ENCODE results near the gene PPIC. TPM values are rescaled to one million over a fixed set of nuclear protein-coding genes. Genes with fewer than 3 reads are reported as not detected.

Gene PPIC
- total RNA-seq (10 to 100 TPM; 52.5 to 71.1 TPM), polyA plus RNA-seq (10 to 100 TPM; 59.9 to 71.7 TPM)
- long read RNA-seq, donor 1, transcript PPIC-201 (5 exons, 1,380 nt): major isoform, 216 of 228 reads
- long read RNA-seq, donor 1, partial matches to known transcripts: 2 of 228 reads
- long read RNA-seq, donor 1, other reads (novel, unspliced or antisense): 10 of 228 reads
- long read RNA-seq, donor 2, transcript PPIC-201 (5 exons, 1,380 nt): major isoform, 68 of 73 reads
- long read RNA-seq, donor 2, partial matches to known transcripts: 3 of 73 reads
- long read RNA-seq, donor 2, other reads (novel, unspliced or antisense): 2 of 73 reads

DNA sequence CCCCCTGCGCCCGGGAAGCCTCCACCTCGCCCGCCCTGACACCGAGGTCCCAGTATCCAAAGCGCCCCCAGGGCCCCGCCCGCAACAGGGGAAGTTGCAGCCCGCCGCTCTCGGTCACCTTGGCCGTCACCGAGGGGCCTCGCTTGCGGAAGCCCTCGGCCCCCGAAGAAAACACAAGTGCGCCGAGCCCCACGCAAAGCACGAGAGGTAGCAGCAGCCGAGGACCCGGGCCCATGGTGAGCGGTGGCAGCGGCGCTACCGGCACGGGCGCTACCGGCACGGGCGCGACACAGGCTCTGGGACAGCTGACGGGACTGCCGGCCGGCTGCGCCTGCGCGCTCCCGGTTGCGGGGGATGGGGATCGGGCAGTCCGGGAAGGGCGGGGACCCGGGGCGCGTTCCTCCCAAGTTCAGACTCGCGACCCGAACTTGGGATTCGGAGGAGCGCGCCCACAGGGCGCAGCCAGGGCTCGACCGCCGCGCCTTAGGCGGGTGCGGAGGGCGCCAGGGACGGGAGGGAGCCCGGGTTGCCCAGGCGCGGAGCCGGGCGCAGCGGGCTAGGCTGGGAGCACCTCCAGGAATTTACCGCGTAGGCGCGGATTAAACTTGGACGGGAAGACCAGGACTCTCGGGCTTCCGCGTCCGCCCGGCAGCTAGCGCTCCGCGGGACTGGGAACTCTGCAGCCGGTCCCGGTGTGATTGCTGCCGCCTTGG, at the start of gene PPIC:
Gene PPIC (minus strand): TSS at position 335 of the 713 bp plus-strand sequence. CDS start 100 bp downstream, at position 235.
- H3K36me3 ChIP-seq (ENCODE audit: control insufficient read depth in 1 of 2, insufficient read depth in 2 of 2, low read length in 1 of 2): no peaks in the 10 kb centered on the region
- intact Hi-C loops (cut with DNase I): loop anchor here (2.0 to 5.0 kb wide), 4 partner anchors 51 to 331 kb away; partner anchors contain the start of genes PRDM6 (in 2 of the 2) and SNX24 (in 1 of the 2)
- no peaks in the 10 kb centered on the region for H3K4me1 ChIP-seq (ENCODE audit: control insufficient read depth in 1 of 2, insufficient read depth in 2 of 2, low read length in 2 of 2)
- H3K27me3 ChIP-seq (ENCODE audit: control insufficient read depth in 1 of 2, insufficient read depth in 2 of 2, low read length in 1 of 2): no peaks in the 10 kb centered on the region
- peak within 1 kb of the TSS; percentile 82 to 88 for H3K27ac ChIP-seq (ENCODE audit: low read depth in 1 of 2, low read length in 2 of 2)
- WGBS, 2 donors: 1% methylated on average over 60 to 84 of the region's 84 CpGs
- no peaks in the 10 kb centered on the region for H3K9me3 ChIP-seq (ENCODE audit: control insufficient read depth, low read length)
- DNase-seq (peak; percentile 92 to 97), ATAC-seq (ENCODE audit: low FRiP score) (peak; percentile 96)
- peak within 1 kb of the TSS; percentile 70 to 92 for H3K4me3 ChIP-seq (ENCODE audit: low read length in 2 of 2)

DNA sequence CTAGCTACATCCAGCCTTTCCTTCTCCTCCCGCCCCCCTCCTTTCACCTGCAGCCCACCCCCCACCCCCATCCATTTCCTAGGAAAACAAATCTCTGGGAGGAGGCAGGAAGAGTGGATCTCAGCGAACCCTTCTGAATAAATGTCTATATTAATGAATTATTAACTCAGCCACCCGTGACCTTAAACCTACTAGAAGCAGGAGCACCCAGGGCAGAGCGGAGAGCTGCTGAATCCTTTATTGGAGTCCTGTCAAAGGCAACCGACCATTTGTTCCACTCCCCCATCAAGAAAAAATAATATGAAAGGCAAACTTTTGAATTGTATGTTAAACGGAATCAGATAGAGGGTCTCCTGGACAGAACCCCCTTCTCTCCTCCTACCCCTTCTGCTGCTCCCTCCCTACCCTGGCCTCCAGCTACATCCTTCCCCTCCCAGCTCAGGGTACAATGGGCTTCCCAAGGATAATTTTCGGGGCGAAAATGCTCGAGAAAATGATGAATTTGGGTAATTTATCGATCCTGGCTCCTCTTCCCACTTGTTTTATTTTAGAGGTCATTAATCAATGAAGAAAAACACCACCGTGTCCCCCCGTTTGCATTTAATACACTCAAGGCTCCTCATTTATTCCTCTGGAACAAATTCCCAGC, 49.2 kb upstream of the PPIC start:
- no peaks in the 10 kb centered on the region for H3K36me3 ChIP-seq (ENCODE audit: control insufficient read depth in 1 of 2, insufficient read depth in 2 of 2, low read length in 1 of 2)
- WGBS, 2 donors: 87 to 90% methylated on average over 12 of the region's 12 CpGs
- H3K27me3 ChIP-seq (ENCODE audit: control insufficient read depth in 1 of 2, insufficient read depth in 2 of 2, low read length in 1 of 2): no peaks in the 10 kb centered on the region
- intact Hi-C loops (cut with DNase I): loop anchor here (5.0 to 10.0 kb wide), 3 partner anchors 48 to 581 kb away; partner anchors contain the start of gene PPIC (in 1 of the 2)
- DNase-seq (no peak), ATAC-seq (ENCODE audit: low FRiP score) (no peak)
- H3K9me3 ChIP-seq (ENCODE audit: control insufficient read depth, low read length): no peaks in the 10 kb centered on the region
- H3K4me1 ChIP-seq (ENCODE audit: control insufficient read depth in 1 of 2, insufficient read depth in 2 of 2, low read length in 2 of 2): peaks cover 0 to 4% of the 10 kb centered on the region in 2 donors
- no peak overlapping the region for H3K4me3 ChIP-seq (ENCODE audit: low read length in 2 of 2)
- H3K27ac ChIP-seq (ENCODE audit: low read depth in 1 of 2, low read length in 2 of 2): no peak overlapping the region

DNA sequence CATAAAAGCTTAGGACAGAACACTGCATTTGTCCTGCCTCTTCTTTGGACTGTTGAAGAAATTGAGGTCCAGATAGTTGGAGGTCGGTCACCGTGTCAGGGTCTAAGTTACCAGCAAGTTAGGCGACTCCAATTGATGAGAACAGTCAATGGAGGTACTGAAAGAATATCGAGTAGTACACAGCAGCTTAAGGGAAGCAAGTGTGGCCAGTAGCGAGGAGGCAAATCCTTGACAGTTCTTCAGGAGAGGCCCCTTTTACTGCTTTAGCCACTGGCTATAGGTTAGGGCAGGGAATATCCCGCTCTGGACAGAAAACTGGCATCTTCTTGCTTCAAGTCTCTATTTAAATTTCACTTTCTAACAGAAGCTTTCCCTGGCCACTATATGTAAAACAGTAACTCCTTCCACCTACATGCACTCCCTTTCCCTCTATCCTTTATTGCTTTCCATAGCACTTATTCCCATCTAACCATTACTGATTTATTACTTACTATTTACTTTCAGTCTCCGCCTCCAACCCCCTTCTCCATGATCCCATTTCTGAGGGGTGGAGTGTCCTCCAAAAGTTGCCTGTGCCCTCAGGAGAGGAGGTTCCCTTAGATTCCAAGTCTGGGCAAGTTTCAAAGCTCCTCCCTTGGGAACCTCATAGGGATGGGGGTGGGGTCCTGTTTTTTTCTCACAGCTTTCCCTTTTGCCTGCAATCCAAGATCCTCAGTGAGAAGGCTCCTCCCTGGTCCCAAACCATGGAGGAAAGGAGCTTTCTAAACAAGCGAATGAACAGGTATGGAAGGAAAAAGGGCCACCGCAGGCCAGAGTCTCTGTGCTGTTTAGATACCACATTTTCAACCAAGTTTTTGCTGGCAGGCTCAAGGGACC, 48.4 kb upstream of the PPIC start:
- Histone ChIP-seq H3K4me3 (ENCODE audit: low read length in 2 of 2) (no peak overlapping the region), H3K27me3 (ENCODE audit: control insufficient read depth in 1 of 2, insufficient read depth in 2 of 2, low read length in 1 of 2) (no peaks in the 10 kb centered on the region), H3K4me1 (ENCODE audit: control insufficient read depth in 1 of 2, insufficient read depth in 2 of 2, low read length in 2 of 2) (peaks cover 0 to 4% of the 10 kb centered on the region in 2 donors), H3K9me3 (ENCODE audit: control insufficient read depth, low read length) (no peaks in the 10 kb centered on the region), H3K27ac (ENCODE audit: low read depth in 1 of 2, low read length in 2 of 2) (no peak overlapping the region), H3K36me3 (ENCODE audit: control insufficient read depth in 1 of 2, insufficient read depth in 2 of 2, low read length in 1 of 2) (no peaks in the 10 kb centered on the region)
- intact Hi-C loops (cut with DNase I): loop anchor here (5.0 to 10.0 kb wide), 4 partner anchors 48 to 580 kb away; partner anchors contain the start of gene PPIC (in 1 of the 2)
- WGBS, 2 donors: 91 to 93% methylated on average over 9 of the region's 9 CpGs
- ATAC-seq (ENCODE audit: low FRiP score) (no peak), DNase-seq (no peak)

DNA sequence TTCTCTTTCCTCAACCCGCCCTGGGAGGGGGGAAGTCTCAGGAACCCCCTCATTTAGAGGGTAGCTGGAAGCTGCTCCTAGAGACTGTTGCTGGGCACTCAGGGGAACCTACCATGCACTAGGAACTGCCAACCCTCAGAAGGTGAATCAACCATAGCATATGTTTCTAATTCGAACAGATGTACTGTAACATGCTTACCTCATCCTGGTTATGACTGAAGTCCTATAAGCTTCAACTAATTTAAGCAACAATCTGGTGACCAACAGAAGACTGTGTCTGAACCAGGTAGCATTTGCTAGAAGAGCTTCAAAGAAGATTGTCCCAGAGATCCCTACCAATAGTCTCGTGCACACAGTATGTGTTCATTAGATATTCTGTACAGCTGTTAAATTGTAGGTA, 46.8 kb upstream of the PPIC start:
- Histone ChIP-seq H3K27me3 (ENCODE audit: control insufficient read depth in 1 of 2, insufficient read depth in 2 of 2, low read length in 1 of 2) (no peaks in the 10 kb centered on the region), H3K4me1 (ENCODE audit: control insufficient read depth in 1 of 2, insufficient read depth in 2 of 2, low read length in 2 of 2) (peaks cover 0 to 4% of the 10 kb centered on the region in 2 donors), H3K27ac (ENCODE audit: low read depth in 1 of 2, low read length in 2 of 2) (peak overlapping the region in 1 of 2 donors; percentile 30), H3K9me3 (ENCODE audit: control insufficient read depth, low read length) (no peaks in the 10 kb centered on the region), H3K4me3 (ENCODE audit: low read length in 2 of 2) (no peak overlapping the region), H3K36me3 (ENCODE audit: control insufficient read depth in 1 of 2, insufficient read depth in 2 of 2, low read length in 1 of 2) (no peaks in the 10 kb centered on the region)
- DNase-seq (no peak), ATAC-seq (ENCODE audit: low FRiP score) (no peak)
- 75 to 87% methylated on average over 3 of the region's 3 CpGs for WGBS, 2 donors
- intact Hi-C loops (cut with DNase I): loop anchor here (5.0 to 10.0 kb wide), 2 partner anchors 566 to 578 kb away; no protein-coding TSS in a partner anchor

DNA sequence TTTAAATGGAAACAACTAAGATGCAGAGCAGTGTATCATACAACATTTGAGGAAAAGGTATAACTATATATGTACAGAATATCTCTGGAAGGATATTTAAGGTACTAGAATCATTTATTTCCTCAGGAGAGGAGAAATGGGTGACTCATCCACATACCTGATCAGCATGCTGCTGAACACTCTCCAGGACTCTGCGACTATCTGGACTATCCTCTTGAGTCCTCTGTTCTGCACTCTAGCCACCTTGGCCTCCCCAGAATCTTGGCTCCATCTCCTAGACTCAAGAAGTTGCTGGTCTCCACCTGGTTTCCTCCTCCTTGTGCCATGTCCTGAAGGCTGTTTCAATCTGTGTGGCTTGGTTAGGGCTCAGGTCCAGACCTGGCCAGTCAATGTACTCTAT, 43.7 kb upstream of the PPIC start:
- Histone ChIP-seq H3K27me3 (ENCODE audit: control insufficient read depth in 1 of 2, insufficient read depth in 2 of 2, low read length in 1 of 2) (no peaks in the 10 kb centered on the region), H3K36me3 (ENCODE audit: control insufficient read depth in 1 of 2, insufficient read depth in 2 of 2, low read length in 1 of 2) (peaks cover 0 to 2% of the 10 kb centered on the region in 2 donors), H3K9me3 (ENCODE audit: control insufficient read depth, low read length) (no peaks in the 10 kb centered on the region), H3K4me3 (ENCODE audit: low read length in 2 of 2) (no peak overlapping the region), H3K27ac (ENCODE audit: low read depth in 1 of 2, low read length in 2 of 2) (no peak overlapping the region), H3K4me1 (ENCODE audit: control insufficient read depth in 1 of 2, insufficient read depth in 2 of 2, low read length in 2 of 2) (peaks cover 0 to 4% of the 10 kb centered on the region in 2 donors)
- WGBS, 2 donors: 100% methylated on average over 1 of the region's 1 CpG
- ATAC-seq (ENCODE audit: low FRiP score) (no peak), DNase-seq (no peak)
- intact Hi-C loops (cut with DNase I): loop anchor here (5.0 to 10.0 kb wide), 2 partner anchors 563 to 575 kb away; no protein-coding TSS in a partner anchor

DNA sequence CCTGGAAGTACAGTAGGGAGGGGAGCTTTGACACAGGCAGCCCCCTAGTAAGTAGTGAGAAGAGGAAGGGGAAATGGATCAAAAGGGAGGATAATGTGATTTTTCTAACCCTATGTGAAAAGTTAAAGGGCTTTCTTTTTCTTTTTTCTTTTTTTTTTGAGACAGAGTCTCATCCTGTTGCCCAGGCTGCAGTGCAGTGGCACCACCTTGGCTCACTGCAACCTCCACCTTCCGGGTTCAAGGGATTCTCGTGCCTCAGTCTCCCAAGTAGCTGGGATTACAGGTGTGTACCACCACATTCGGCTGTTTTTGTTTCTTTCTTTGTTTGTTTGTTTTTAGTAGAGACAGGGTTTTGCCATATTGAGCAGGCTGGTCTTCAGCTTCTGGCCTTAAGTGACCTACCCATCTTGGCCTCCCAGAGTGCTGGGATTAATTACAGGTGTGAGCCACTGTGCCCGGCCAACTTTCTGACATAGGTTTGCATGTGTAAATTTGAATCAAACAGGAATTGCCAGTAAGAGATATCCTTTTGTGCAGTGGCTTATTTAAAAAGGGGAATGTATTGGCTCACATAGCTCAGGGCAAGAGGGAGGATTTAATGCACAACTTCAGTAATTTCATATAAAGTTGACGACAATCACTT, 39.1 kb upstream of the PPIC start:
- H3K9me3 ChIP-seq (ENCODE audit: control insufficient read depth, low read length): no peaks in the 10 kb centered on the region
- no peak overlapping the region for H3K27ac ChIP-seq (ENCODE audit: low read depth in 1 of 2, low read length in 2 of 2)
- intact Hi-C loops (cut with DNase I): no loop called here
- peaks cover 0 to 2% of the 10 kb centered on the region in 2 donors for H3K36me3 ChIP-seq (ENCODE audit: control insufficient read depth in 1 of 2, insufficient read depth in 2 of 2, low read length in 1 of 2)
- H3K4me1 ChIP-seq (ENCODE audit: control insufficient read depth in 1 of 2, insufficient read depth in 2 of 2, low read length in 2 of 2): no peaks in the 10 kb centered on the region
- no peaks in the 10 kb centered on the region for H3K27me3 ChIP-seq (ENCODE audit: control insufficient read depth in 1 of 2, insufficient read depth in 2 of 2, low read length in 1 of 2)
- ATAC-seq (ENCODE audit: low FRiP score) (no peak), DNase-seq (no peak)
- H3K4me3 ChIP-seq (ENCODE audit: low read length in 2 of 2): no peak overlapping the region
- WGBS, 2 donors: 93% methylated on average over 5 of the region's 5 CpGs

DNA sequence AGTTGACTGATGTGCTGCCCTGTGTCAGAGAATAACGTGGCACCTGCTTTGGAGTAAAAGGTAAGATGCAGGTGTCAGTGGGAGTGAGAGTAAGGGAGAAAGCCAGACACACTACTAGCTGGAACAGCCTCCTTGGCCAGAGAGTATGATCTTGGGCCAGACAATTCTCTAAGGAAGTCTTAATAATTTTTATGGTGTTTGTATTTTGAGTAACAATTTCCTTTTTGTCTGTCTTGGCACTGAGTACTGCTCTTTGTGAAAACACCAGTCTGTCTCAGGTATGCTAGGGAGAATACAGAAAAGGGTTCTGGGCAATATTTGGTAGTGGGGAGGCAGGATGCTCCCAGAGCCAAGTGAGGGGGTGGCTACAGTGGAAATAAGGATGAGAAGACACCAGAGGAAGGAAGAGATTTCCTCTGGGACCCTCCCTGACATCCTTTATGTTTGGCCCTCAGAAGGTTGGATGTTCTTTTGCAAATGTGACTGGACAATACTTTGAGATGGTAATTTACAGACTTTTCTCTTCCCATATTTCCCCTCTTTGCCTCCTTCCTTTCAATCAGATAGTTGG, 31.9 kb upstream of the PPIC start:
- intact Hi-C loops (cut with DNase I): no loop called here
- no peaks in the 10 kb centered on the region for H3K36me3 ChIP-seq (ENCODE audit: control insufficient read depth in 1 of 2, insufficient read depth in 2 of 2, low read length in 1 of 2)
- H3K27me3 ChIP-seq (ENCODE audit: control insufficient read depth in 1 of 2, insufficient read depth in 2 of 2, low read length in 1 of 2): no peaks in the 10 kb centered on the region
- peaks cover 2% of the 10 kb centered on the region for H3K9me3 ChIP-seq (ENCODE audit: control insufficient read depth, low read length)
- H3K4me3 ChIP-seq (ENCODE audit: low read length in 2 of 2): no peak overlapping the region
- H3K4me1 ChIP-seq (ENCODE audit: control insufficient read depth in 1 of 2, insufficient read depth in 2 of 2, low read length in 2 of 2): no peaks in the 10 kb centered on the region
- DNase-seq (no peak), ATAC-seq (ENCODE audit: low FRiP score) (no peak)
- H3K27ac ChIP-seq (ENCODE audit: low read depth in 1 of 2, low read length in 2 of 2): no peak overlapping the region
- WGBS, 2 donors: 83 to 86% methylated on average over 1 of the region's 1 CpG
